Muscle of back (tissue), 11 donors: ENCODE measurements around the gene MAML3. TPM values are rescaled to one million over a fixed set of nuclear protein-coding genes. Genes with fewer than 3 reads are reported as not detected.
A peak's percentile ranks its signal among the peaks of the same experiment; 100 is the strongest.

Source experiments
- DNase-seq, 3 donors: peaks; one replicate each; pipeline versions ENCODE4 v3.0.0 to v3.0.0-alpha.2; 2013
- polyA plus RNA-seq, 10 donors: library from polyadenylated mRNA; unstranded; fragments of 120-200 nt; gene quantifications; one replicate each; pipeline ENCODE4 v1.2.1, GENCODE V29; 2013; ENCODE audit not compliant: insufficient read length in 10 of 10

Gene MAML3
- polyA plus RNA-seq, 10 donors: 3.3 to 6.1 (median 4.2) TPM

DNA sequence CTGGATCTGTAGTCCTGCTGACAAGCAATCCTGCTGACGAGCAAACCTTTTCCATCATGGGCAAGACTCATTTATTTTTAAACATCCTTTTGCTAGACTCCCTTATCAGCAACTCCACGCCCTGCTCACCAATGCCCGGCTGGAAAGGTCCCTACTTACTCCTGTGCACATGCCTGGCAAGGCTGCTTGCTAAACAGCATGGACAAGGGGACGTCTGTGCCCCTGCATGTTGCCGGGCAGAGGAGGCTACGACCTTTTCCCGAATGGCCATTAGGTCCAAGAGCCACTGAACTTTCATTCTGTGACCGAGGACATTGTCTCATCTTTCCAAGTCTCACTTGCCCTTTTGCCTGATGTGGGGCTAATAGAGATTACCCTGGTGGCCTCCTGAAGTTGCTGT lies 389.8 kb downstream of the MAML3 start:
- no peak for DNase-seq

DNA sequence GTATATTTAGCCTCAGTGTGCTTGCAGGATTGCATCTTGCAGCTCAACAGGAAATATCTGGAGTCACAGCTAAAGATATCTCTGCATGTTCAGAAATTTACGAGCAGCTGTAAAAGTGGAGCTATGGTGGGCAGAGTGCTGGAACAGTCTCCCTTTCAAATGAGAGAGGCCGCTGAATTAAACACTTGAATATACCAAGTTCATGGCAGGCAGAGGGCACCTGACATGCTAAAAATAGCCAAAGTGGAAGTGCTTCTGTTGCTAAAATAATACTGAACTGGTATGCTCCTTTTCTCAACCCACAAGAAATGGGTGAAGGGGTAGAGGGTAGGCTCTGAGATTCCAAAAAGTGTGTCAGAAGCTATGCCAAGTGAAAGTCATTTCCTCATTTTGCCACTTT lies 390.3 kb downstream of the MAML3 start:
- DNase-seq: peak in 2 of 3 donors; percentile 39 to 51

- DNase-seq: peak in 1 of 3 donors; percentile 46
These were observed 390.8 kb downstream of the MAML3 start for GRCh38 chr4:139763205-139763604.

DNA sequence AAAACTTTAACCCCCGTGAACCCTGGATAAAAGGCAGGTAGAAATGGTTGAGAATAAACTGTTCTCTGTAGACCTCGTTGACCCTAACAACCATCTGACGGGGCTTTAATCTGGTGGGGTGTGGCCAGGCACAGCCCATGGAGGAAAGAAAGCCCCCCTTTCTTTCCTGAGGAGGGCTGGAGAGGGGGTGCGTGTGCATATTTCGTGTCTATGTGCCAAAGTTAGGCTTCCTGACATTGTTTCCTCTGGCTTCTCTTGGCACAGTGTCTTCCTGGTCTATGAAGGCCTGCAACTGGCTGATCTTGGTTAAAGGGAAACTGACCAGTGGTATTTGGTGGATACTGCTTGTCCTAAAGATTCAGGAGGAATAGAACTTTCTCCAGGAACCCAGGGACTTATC lies 391.3 kb downstream of the MAML3 start:
- peak in 1 of 3 donors; percentile 40 for DNase-seq

DNA sequence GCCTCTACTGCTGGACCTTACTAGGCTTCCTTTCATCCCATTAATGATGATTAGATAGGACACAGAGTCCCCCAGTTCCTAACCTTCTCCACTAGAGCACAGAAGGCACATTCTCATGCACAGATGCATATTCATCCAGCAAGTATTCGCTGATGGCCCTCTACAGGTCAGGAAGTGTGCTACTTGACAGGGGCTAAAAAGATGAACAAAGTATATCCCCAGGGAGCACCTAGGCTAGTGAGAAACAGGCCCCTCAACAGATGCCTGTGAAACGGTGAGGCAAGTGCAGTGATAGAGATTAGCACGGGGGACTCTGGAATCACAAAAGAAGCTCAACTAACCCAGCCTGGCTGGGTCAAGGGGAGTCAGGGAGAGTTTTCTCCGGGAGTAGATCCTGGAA lies 392.5 kb downstream of the MAML3 start:
- DNase-seq: no peak

GRCh38 chr4:139760567-139760966 lies 393.4 kb downstream of the MAML3 start:
- no peak for DNase-seq

DNA sequence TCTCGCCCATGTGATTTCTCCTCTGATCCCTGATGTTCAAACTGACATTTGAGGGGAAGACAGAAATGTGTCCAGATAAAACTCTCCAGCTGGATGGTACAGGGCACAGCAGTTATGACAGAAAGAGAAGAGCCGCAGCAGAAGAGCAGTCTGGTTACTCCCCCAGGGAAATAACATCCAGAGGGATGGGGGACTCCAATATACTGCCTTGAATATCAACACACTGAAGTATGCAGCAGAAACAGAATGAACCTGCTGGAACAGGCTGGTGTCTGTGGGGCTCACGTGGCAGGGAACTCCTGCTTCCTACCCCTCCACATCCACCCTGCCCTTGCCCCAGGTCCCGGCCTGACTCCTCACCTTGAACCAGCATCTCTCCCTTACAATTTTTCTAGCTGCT lies 394.9 kb downstream of the MAML3 start:
- DNase-seq: no peak

DNA sequence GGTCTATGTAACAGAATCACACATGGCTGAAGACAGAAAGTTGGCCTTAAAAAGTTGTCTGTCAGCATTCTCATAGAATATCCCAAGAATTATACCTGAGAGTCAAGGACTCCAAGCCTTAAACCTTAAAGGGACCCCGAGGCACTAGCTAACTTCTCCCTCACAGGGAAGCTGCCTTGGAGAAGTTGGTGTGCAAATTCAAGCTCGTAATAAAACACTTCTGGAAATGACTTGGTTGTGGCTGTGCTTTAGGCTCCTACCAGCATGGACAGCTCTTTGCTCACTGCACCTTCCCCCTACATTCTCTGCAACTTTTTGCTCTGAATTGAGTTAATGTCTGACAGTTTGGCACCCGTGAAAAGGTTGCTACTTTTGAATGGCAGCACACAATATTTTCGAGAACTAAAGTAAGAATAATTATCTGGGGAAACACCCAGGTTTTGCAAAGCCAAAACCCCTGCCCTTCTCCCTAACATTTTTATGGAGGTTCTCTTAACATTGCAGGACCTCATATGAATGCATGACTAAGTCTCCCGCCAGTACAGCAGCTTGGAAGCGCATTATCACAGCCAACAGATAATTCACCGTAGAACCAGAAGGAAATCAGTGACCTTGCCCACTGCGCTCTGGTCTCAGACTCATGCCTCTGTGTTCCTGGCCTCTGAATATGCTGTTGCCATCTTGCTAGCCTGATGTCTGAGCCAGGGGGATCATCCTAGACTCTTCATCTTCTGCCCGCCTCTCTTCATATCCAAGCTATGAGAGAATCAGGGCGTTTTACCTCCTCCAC lies 397.4 kb downstream of the MAML3 start:
- no peak for DNase-seq

DNA sequence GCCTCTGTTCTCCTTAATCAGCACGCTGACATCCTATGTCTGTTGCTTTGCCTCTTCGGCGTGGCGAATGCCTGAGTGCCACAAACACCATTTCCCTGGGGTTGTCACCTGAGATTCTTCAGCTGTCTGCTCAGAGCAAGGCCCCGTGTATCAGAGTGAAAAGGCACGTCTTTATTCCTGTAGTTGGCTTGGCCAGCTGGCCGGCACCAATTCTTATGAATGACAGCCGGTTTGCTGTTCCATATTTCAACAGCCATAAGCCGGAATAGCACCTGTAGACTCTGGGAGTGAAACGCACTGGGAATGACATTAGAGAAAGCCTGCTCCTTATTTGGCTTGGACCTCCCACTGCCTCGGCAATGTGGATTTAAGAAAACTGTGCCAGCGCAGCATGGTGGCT lies 399.0 kb downstream of the MAML3 start:
- no peak for DNase-seq

- no peak for DNase-seq
These were observed 400.3 kb downstream of the MAML3 start for GRCh38 chr4:139753686-139754085.

GRCh38 chr4:139749835-139750498 lies 404.0 kb downstream of the MAML3 start:
- DNase-seq: no peak

DNA sequence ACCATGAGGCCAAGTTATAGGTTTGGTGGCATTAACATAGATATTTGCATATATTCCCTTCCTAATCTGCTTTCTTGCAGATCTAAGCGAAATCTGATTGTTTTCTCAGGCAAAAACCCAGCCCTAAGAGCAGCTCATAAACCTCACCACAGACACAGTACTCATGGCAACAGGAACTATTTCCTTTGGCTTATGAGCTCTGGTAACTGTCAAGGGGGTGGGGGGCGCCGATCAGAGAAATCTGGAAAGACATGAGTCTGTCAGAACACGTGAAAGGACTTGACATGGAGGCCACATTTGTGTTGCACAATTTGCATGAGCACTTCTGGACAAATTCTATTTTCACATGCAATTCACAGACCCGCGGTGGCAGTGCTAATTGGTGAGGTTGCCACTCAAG lies 404.6 kb downstream of the MAML3 start:
- DNase-seq: no peak

DNA sequence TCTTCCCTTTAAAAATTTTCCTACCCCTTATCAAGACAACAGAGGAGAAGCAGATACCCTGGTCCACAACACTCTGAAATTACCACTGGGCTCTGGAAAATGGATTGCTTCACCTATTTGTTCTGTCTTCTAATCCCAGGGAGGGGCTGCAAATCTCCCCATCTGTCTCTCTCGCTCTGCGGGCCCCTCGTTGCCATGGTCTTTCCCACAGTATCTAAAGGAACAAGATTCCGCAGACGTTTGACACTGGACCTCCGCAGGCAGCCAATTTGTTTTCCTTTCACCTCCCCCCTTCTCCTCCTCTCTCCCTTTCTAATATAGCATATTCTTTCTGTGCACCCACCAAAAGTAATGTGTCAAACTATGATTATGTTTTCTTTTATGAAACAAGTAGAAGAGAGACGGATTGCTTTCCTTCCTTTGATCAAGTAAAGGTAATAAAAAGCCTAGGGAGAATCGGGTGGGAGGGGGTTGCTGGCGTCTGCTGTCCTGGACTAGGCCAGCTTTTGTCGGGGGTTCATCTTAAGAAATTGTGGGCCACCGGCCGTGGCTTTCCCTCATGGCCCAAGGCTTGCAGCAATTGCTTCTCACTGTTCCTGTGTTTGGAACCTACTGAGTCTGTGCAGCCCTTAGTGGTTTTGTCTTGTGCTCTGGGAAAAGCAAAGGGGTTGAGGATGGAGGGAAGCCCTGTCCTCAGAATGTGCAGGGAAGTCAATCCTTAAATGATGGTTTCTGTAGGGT lies 407.4 kb downstream of the MAML3 start:
- DNase-seq: no peak

DNA sequence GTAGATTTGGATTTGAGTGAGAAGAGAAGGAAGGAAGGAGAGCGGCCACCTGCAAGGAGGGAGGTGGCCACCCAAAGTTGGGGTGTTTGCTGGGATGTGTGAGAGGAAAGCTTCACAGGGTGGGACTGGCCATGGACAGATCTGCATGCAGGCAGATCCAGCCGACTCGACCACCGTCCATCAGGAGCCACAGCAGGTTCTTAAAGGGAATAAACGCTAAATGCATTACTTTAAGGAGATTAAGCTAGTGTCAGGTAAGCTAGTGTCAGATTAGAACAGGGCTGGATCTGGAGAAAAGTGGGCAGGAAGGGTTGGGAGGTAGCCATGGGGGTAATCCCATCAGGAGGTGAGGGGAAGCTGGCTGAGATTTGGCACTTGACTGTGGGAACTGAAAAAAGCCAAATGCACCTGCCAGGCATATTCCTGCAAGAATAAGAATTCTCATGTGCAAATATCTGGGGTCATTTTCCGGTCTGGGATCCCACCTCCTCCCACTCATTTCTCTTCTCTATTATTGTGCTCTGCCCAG lies 408.8 kb downstream of the MAML3 start:
- no peak for DNase-seq

GRCh38 chr4:139744232-139744631 lies 409.8 kb downstream of the MAML3 start:
- DNase-seq: no peak

DNA sequence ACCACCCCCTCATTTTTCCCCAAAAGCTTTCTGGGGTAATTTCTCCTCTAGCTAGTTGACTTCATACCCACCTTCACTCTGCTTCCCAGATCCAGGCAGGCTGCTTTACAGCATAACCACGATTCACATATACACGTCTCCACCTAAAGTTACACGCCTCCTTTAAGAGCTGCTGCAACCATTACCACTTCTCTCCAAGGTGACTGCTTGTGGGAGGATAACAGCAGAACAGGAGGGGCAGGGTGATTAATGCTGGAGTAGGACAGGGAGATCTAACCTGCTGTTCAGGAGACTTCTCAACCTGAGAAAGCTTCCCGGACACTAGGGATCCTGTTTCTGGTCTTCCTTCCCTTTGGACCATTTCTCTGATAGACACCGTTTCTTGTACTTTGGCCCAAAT lies 411.0 kb downstream of the MAML3 start:
- no peak for DNase-seq

- DNase-seq: peak; percentile 86 to 93 (median 91)
These were observed 413.4 kb downstream of the MAML3 start for GRCh38 chr4:139740531-139741041.

DNA sequence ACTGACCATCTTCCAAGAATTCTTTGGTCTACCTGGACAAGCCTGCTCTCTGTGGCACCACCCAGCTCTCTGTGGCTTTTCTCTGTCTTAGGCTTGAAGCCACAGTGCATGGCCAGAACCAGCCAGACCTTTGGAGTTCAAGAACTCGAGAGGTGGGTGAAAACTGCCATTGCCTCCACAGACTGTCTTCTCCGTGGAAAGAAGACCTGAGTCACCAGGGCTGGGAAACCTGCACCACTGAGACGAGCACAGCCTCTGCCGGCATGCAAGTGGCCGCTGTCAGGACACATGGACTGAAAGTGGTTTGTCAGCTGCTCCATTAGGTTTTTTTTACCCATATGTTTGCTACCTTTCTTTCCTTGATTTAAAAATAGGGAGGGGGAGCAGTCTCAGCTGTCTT lies 413.9 kb downstream of the MAML3 start:
- DNase-seq: no peak

- DNase-seq: no peak
These were observed 415.0 kb downstream of the MAML3 start for GRCh38 chr4:139738846-139739613.

- peak in 1 of 3 donors; percentile 16 for DNase-seq
These were observed 417.3 kb downstream of the MAML3 start for GRCh38 chr4:139736661-139737060.

DNA sequence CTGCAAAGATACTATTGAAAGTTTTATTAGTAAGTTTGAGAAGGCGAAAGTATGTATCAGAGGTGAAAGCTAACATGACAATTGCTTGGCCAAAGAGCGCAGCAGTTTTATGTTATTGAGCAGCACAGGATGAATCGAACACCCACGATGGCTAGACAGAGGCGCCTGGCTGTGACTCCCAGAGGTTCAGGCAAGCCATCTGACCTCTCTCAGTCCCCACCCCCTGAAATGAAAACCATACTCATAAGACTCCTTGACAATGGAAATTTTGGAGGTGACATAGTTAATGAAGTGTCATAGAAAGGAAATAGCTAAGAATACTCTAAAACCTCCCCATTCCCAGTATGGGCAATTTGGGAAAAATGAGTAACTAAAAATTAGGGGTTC lies 417.7 kb downstream of the MAML3 start:
- peak in 1 of 3 donors; percentile 57 for DNase-seq
